Loucy (cell line): ENCODE measurements around the gene CREB1.

Source experiments
- CTCF ChIP-seq: fragments of 200-600 bp; sonication (generic); conservative IDR thresholded peaks from 2 replicates; pipeline ENCODE4 v1.5.1; 2014; ENCODE audit warnings: mild to moderate bottlenecking, antibody characterized with exemption, low read length
- EZH2phosphoT487 ChIP-seq: fragments of 200-600 bp; IDR thresholded peaks from 2 replicates; pipeline ENCODE4 v1.6.1; 2018; ENCODE audit warnings: antibody characterized with exemption, mild to moderate bottlenecking, moderate library complexity, borderline replicate concordance

- TF ChIP-seq CTCF (no peak), EZH2phosphoT487 (no peak)
These were observed 17.9 kb upstream of the CREB1 start for GRCh38 chr2:207511851-207512250.
